GM12891 (cell line): ENCODE results near the gene SDC4.

Experiments
- PAX5 ChIP-seq: IDR thresholded peaks from 2 replicates; pipeline ENCODE4 v1.6.1; 2011; ENCODE audit warnings: low read length, moderate library complexity, mild to moderate bottlenecking; ENCODE audit not compliant: insufficient read depth, severe bottlenecking
- POLR2A ChIP-seq: IDR thresholded peaks from 2 replicates; pipeline ENCODE4 v1.6.1; 2011; ENCODE audit warnings: low read depth, low read length, control low read depth
- POLR2AphosphoS5 ChIP-seq: IDR thresholded peaks from 2 replicates; pipeline ENCODE4 v1.6.1; 2011; ENCODE audit warnings: low read depth, low read length, control low read depth
- POU2F2 ChIP-seq: IDR thresholded peaks from 2 replicates; pipeline ENCODE4 v1.6.1; 2011; ENCODE audit warnings: low read depth, mild to moderate bottlenecking, control low read depth, low read length, moderate library complexity
- SPI1 ChIP-seq: IDR thresholded peaks from 2 replicates; pipeline ENCODE4 v1.6.1; 2011; ENCODE audit warnings: low read depth, low read length, control low read depth
- TAF1 ChIP-seq: IDR thresholded peaks from 2 replicates; pipeline ENCODE4 v1.6.1; 2011; ENCODE audit warnings: low read depth, low read length, control low read depth

- TF ChIP-seq POLR2A = no peak
- TF ChIP-seq TAF1 = no peak
- TF ChIP-seq POLR2AphosphoS5 = no peak
- TF ChIP-seq POU2F2 = no peak
- TF ChIP-seq SPI1 = no peak
- no peak for TF ChIP-seq PAX5
Measured at GRCh38 chr20:45347936-45348778, at the start of gene SDC4.
